ENCODE measurements around the gene ATG10. TPM values are rescaled to one million over a fixed set of nuclear protein-coding genes. Genes with fewer than 3 reads are reported as not detected.
"Not testable (repeated sequence)": the region's sequence is repeated elsewhere in the genome, so short reads cannot be mapped to it uniquely, and the experiment has no call there.

Gene ATG10
- total RNA-seq, 1 experiment from 2014 or later, result 12.2 TPM

GRCh38 chr5:82137205-82137604 is 165.4 kb downstream of the ATG10 start:
- TF ChIP-seq ZNF219 (CRISPR knock-in tag; IDR thresholded peaks at IDR 0.05; ENCODE audit: borderline replicate concordance) (no peak), ZNF416 (CRISPR knock-in tag; IDR thresholded peaks at IDR 0.05) (no peak)
- ChIA-PET POLR2A (no interaction called here), CTCF (no interaction called here)
- DNase-seq (ENCODE audit: low spot score), result no peak
- no peaks in the 10 kb centered on the region for H3K4me1 Mint-ChIP-seq
- H3K9me3 Mint-ChIP-seq, result peaks cover 54% of the 10 kb centered on the region
- H3K36me3 Mint-ChIP-seq, result peaks cover 43% of the 10 kb centered on the region
- no peaks in the 10 kb centered on the region for H3K27me3 Mint-ChIP-seq (ENCODE audit: low read depth)
- ATAC-seq, result no peak
- H3K27ac Mint-ChIP-seq, result no peak overlapping the region
- H3K4me3 Mint-ChIP-seq, result no peak overlapping the region

GRCh38 chr5:82139837-82140236 is 168.0 kb downstream of the ATG10 start:
- CTCF ChIA-PET; POLR2A ChIA-PET; H3K27ac Mint-ChIP-seq; H3K4me1 Mint-ChIP-seq; DNase-seq (ENCODE audit: low spot score); H3K27me3 Mint-ChIP-seq (ENCODE audit: low read depth); H3K4me3 Mint-ChIP-seq; ATAC-seq: not testable (repeated sequence)
- Mint-ChIP-seq H3K36me3 (peaks cover 38% of the 10 kb centered on the region), H3K9me3 (peaks cover 44% of the 10 kb centered on the region)

GRCh38 chr5:82142217-82142841 is 170.5 kb downstream of the ATG10 start:
- DNase-seq (ENCODE audit: low spot score) (no peak), ATAC-seq (no peak)
- peaks cover 19% of the 10 kb centered on the region for H3K9me3 Mint-ChIP-seq
- TF ChIP-seq ZNF121 (CRISPR knock-in tag; IDR thresholded peaks at IDR 0.05) (no peak), GTF2I (CRISPR knock-in tag; conservative IDR thresholded peaks at IDR 0.05) (no peak), SMAD4 (CRISPR knock-in tag; IDR thresholded peaks at IDR 0.05) (no peak), MYBL2 (CRISPR knock-in tag; IDR thresholded peaks at IDR 0.05) (no peak), TEAD4 (CRISPR knock-in tag; IDR thresholded peaks at IDR 0.05) (no peak), STAT6 (CRISPR knock-in tag; conservative IDR thresholded peaks at IDR 0.05; ENCODE audit: low read depth) (no peak), OVOL2 (CRISPR knock-in tag; IDR thresholded peaks at IDR 0.05; ENCODE audit: borderline replicate concordance) (no peak), MXD4 (CRISPR knock-in tag; IDR thresholded peaks at IDR 0.05; ENCODE audit: borderline replicate concordance) (no peak), E2F4 (CRISPR knock-in tag; IDR thresholded peaks at IDR 0.05; ENCODE audit: borderline replicate concordance, low read depth) (no peak), TEAD1 (CRISPR knock-in tag; IDR thresholded peaks at IDR 0.05) (no peak), ZNF425 (CRISPR knock-in tag; conservative IDR thresholded peaks at IDR 0.05) (no peak), USF2 (CRISPR knock-in tag; IDR thresholded peaks at IDR 0.05) (no peak), NFATC4 (CRISPR knock-in tag; IDR thresholded peaks at IDR 0.05) (no peak), ARID4B (CRISPR knock-in tag; IDR thresholded peaks at IDR 0.05; ENCODE audit: borderline replicate concordance) (no peak)
- H3K4me1 Mint-ChIP-seq, result no peaks in the 10 kb centered on the region
- H3K36me3 Mint-ChIP-seq, result peaks cover 14% of the 10 kb centered on the region
- H3K27me3 Mint-ChIP-seq (ENCODE audit: low read depth), result no peaks in the 10 kb centered on the region
- CTCF ChIA-PET, result no interaction called here
- H3K27ac Mint-ChIP-seq, result no peak overlapping the region; the same call in 1 of the 2 replicates
- H3K4me3 Mint-ChIP-seq, result no peak overlapping the region
- POLR2A ChIA-PET, result no interaction called here

Data from WTC11 (cell line).